Subcutaneous abdominal adipose tissue (tissue), 5 donors: Measurements from ENCODE around the gene STARD10.

Source experiments
- H3K27ac ChIP-seq: one replicate; pipeline ENCODE4 v1.7.0; 2013; ENCODE audit warnings: low read depth, mild to moderate bottlenecking, inconsistent platforms, low read length, moderate library complexity
- H3K27me3 ChIP-seq, 5 donors: one replicate each; pipeline ENCODE4 v1.7.0; 2013; ENCODE audit warnings: low read length in 5 of 5, inconsistent platforms in 1 of 5; ENCODE audit not compliant: control insufficient read depth in 5 of 5, insufficient read depth in 4 of 5
- H3K36me3 ChIP-seq, 5 donors: one replicate each; pipeline ENCODE4 v1.7.0; 2013; ENCODE audit warnings: low read length in 5 of 5; ENCODE audit not compliant: control insufficient read depth in 5 of 5, insufficient read depth in 5 of 5
- H3K4me1 ChIP-seq, 5 donors: one replicate each; pipeline ENCODE4 v1.7.0; 2013; ENCODE audit warnings: low read length in 5 of 5, mild to moderate bottlenecking in 3 of 5, moderate library complexity in 1 of 5; ENCODE audit not compliant: control insufficient read depth in 5 of 5, insufficient read depth in 5 of 5
- H3K4me3 ChIP-seq, 5 donors: one replicate each; pipeline ENCODE4 v1.7.0; 2013; ENCODE audit warnings: low read length in 5 of 5, low read depth in 1 of 5
- H3K9ac ChIP-seq, 5 donors: one replicate each; pipeline ENCODE4 v1.7.0; 2013; ENCODE audit warnings: low read length in 5 of 5, mild to moderate bottlenecking in 4 of 5, moderate library complexity in 3 of 5
- H3K9me3 ChIP-seq, 5 donors: one replicate each; pipeline ENCODE4 v1.7.0; 2013; ENCODE audit warnings: low read length in 5 of 5; ENCODE audit not compliant: control insufficient read depth in 5 of 5
- donor health status: healthy.
- donor health status: healthy.
- donor health status: healthy.
- donor health status: healthy.
- donor health status: healthy.

Gene STARD10

DNA sequence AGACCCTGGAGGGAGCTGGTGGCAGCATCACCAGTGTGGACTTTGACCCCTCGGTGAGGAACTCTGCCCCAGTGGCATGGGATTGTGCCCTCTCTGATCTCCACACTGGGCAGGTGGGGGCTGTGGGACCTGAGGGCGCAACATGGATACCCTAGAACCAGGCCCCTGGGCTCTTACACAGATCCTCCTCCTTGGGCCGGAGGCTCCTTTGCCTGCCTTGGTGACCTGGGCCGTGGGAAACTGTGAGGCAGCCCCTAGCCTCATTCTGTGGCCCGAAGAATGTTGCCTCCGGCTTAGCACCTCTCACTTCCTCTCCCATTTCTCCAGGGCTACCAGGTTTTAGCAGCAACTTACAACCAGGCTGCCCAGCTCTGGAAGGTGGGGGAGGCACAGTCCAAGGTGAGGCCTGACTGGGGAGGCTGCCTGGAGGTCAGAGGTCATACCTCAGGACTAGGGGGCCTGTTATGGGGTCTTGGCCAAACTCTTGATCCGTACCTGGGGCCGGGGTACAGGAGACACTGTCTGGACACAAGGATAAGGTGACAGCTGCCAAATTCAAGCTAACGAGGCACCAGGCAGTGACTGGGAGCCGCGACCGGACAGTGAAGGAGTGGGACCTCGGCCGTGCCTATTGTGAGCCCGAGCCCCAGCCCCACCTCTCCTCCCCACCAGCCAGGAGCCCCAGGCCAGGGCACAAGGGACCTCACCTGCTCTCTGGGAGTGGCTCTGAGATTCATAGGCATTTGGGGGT is 32.5 kb upstream of the STARD10 start:
- Histone ChIP-seq H3K9me3 (no peaks in the 10 kb centered on the region), H3K4me1 (peaks cover 5 to 34% (median 23%) of the 10 kb centered on the region in 5 donors), H3K4me3 (no peak overlapping the region), H3K36me3 (peaks cover 0 to 37% (median 3%) of the 10 kb centered on the region in 5 donors), H3K27me3 (no peaks in the 10 kb centered on the region), H3K27ac (peak overlapping the region; percentile 65), H3K9ac (no peak overlapping the region)

DNA sequence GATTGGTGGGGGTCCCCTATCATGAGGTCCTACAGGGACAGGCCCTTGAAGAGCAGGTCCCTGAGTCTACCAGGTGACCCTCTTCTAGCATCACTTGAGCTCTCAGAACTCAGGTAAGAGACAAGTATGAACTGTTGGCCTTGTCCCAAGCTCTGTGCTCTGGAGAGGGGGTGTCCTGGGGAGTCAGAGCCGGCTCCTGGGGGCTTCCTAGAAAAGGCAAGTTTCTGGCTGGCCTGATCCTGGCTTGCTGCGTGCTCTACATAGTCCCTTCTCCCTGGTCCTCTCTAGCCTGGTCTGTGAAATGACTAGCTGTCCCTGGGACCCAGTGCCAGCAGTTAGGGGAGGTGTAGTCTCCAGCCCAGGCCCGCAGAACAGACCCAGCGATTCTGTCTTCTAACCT is 31.8 kb upstream of the STARD10 start:
- Histone ChIP-seq H3K9ac (no peak overlapping the region), H3K27ac (no peak overlapping the region), H3K36me3 (peaks cover 0 to 41% (median 2%) of the 10 kb centered on the region in 5 donors), H3K27me3 (no peaks in the 10 kb centered on the region), H3K4me3 (no peak overlapping the region), H3K4me1 (peaks cover 5 to 36% (median 26%) of the 10 kb centered on the region in 5 donors), H3K9me3 (no peaks in the 10 kb centered on the region)

DNA sequence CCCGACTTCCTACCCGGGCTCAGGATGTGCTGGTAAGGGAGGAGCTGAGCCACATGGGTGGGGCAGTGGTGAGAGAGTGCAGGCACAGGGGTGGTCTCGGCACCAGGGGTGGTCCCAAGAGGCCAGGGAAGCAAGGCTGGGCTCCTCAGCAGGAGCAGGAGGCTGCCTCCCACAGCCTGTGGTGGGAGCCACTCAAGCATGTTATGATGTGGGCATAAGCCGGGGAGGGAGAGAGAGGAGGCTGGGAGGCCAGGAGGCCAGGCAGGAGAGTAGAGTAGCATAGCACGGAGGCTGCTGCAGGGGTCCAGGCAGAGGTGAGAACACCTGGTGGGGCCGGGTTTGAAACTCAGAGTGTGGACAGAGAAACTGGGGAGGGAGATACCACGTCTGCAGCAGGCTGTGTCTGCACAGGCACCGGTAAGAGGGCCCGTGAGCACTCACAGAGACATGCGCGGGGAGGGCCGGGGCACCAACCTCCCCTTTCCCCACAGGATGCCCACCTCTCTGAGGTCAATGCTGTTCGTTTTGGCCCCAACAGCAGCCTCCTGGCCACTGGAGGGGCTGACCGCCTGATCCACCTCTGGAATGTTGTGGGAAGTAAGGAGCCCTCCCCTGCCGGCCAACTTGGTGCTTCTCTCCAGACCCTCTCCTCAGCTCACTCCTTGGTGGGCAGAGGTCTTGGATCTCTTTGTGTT is 31.1 kb upstream of the STARD10 start:
- Histone ChIP-seq H3K9me3 (no peaks in the 10 kb centered on the region), H3K4me1 (peaks cover 5 to 36% (median 26%) of the 10 kb centered on the region in 5 donors), H3K27ac (no peak overlapping the region), H3K4me3 (no peak overlapping the region), H3K27me3 (no peaks in the 10 kb centered on the region), H3K9ac (no peak overlapping the region), H3K36me3 (peaks cover 0 to 38% (median 0%) of the 10 kb centered on the region in 5 donors)

DNA sequence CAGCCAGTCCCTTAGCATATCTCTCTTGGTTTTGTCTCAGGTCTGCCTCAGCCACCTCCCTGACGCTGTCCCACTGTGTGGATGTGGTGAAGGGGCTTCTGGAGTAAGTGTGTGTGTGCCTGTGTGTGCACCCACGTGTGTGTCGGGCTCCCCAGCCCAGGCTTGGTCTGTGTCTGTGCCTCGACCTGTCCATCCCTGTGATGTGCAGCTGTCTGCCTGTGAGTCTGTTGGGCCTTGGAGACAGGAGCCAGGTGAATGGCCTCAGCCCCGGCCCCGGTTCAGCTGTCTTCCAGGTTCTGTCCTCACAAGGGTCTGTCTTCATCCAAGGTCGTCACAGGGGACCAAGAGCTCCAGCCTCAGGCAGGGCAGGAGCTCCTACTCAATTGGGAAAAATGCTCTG is 30.2 kb upstream of the STARD10 start:
- Histone ChIP-seq H3K27ac (no peak overlapping the region), H3K9me3 (no peaks in the 10 kb centered on the region), H3K9ac (no peak overlapping the region), H3K4me3 (no peak overlapping the region), H3K27me3 (no peaks in the 10 kb centered on the region), H3K36me3 (peaks cover 0 to 40% (median 1%) of the 10 kb centered on the region in 5 donors), H3K4me1 (peaks cover 5 to 36% (median 26%) of the 10 kb centered on the region in 5 donors)

DNA sequence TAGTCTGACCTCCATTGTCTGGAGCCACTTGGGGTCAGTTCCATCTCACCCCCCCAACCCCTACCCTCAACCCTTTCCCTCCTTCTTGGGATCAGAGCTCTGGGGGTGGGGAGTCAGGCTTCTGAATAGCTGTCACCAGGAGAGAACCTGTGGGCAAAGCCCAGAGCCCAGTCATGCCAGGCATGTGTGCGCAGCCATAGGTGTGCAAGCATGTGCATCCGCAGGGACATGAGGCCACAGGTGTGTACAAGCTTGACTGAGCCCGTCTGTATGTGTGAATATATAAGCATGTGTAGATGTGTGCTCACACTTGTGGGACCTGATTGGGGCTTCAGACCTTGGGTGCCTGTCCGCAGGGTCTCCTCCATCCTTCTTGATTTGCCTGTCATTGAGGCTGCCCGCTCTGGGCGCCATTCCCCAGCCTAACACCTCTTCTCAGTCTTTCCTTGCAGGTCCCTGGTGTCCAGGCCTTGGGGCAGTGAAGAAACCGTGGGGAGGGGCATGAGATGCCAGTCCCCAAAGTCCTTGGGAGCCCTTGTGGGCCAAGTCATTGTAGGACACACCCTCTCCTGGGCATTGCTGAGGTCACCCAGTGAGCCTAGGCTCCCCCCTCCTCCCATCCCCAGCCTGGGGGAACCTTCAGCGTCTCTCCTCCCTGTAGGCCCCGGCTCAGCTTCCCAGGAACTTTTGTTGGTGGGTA is 29.4 kb upstream of the STARD10 start:
- no peaks in the 10 kb centered on the region for H3K9me3 ChIP-seq
- H3K27ac ChIP-seq = no peak overlapping the region
- peaks cover 2 to 28% (median 20%) of the 10 kb centered on the region in 5 donors for H3K4me1 ChIP-seq
- no peak overlapping the region for H3K9ac ChIP-seq
- H3K4me3 ChIP-seq = no peak overlapping the region
- peaks cover 0 to 44% (median 6%) of the 10 kb centered on the region in 5 donors for H3K36me3 ChIP-seq
- no peaks in the 10 kb centered on the region for H3K27me3 ChIP-seq

DNA sequence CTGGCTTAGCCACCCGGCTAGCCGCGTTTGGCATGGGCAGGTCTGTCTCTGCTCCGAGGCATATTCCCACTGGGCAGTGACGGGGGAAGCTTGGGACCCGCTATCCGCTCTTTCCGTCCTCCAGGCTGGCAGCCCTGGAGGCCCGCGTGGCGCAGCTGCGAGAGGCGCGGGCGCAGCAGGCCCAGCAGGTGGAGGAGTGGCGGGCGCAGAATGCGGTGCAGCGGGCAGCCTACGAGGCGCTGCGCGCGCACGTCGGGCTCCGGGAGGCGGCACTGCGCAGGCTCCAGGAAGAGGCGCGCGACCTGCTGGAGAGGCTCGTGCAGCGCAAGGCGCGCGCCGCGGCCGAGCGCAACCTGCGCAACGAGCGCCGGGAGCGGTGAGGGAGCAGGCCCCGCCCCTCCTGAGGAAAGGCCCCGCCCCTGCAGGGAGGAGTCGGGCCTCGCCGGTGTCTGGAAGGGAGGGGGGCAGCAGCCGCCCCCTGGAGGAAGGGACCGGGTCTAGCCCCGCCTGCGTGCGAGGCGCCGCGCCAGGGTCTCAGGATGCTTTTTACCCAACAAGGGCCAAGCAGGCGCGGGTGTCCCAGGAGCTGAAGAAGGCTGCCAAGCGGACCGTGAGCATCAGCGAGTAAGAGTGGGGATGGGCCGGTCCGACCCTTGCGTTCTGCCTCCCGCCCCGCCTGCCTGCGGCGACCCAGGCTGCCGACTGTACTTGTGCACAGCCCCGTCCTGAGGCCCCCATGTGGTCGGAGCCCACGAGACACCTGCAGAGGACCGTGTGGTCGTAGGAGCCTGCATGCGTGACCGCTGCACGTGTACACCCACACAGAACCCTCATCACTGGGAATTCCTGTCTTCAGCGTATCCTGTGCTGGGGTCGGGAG is 28.3 kb upstream of the STARD10 start:
- peak overlapping the region in 4 of 5 donors; percentile 65 to 75 (median 70) for H3K4me3 ChIP-seq

DNA sequence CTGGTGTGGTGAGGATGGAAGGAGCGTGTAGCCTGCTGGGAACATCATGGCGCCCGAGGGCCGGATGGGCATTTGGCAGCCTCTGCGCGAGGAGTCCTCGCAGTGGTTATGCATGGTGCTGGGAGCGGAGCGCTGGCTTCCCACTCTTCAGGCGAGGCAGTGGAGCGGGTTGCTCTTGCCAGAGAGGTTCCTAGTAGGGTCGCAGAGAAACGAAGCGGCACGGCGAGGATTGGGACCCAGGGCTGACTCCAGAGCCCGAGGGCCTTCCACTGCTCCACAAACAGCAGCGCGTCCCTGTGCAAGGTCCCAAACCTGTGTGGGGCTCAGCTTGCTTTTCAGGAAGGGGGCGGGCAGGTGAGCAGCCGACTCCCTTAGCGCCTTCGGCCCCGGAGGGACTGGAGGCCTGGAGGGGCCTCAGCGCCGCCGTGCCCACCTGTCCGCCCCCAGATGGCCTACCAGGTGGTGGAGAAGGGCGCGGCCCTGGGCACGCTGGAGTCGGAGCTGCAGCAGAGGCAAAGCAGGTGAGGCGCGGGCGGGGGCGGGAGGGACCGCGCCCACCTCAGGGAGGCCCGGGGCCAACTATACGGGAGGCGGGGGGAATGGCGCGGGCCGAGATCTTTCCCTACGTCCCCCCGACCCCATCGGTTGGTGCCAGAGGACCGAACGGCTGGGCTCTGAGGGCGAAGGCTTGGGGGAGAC is 27.5 kb upstream of the STARD10 start:
- peaks cover 0 to 50% (median 11%) of the 10 kb centered on the region in 5 donors for H3K36me3 ChIP-seq

More for the DNA sequence above, 28.3 kb upstream of the STARD10 start:
- Histone ChIP-seq H3K9me3 (no peaks in the 10 kb centered on the region), H3K9ac (peak overlapping the region in 3 of 5 donors; percentile 61 to 67 (median 66)), H3K27ac (no peak overlapping the region), H3K27me3 (no peaks in the 10 kb centered on the region), H3K36me3 (peaks cover 0 to 54% (median 11%) of the 10 kb centered on the region in 5 donors), H3K4me1 (peaks cover 0 to 18% (median 14%) of the 10 kb centered on the region in 5 donors)

DNA sequence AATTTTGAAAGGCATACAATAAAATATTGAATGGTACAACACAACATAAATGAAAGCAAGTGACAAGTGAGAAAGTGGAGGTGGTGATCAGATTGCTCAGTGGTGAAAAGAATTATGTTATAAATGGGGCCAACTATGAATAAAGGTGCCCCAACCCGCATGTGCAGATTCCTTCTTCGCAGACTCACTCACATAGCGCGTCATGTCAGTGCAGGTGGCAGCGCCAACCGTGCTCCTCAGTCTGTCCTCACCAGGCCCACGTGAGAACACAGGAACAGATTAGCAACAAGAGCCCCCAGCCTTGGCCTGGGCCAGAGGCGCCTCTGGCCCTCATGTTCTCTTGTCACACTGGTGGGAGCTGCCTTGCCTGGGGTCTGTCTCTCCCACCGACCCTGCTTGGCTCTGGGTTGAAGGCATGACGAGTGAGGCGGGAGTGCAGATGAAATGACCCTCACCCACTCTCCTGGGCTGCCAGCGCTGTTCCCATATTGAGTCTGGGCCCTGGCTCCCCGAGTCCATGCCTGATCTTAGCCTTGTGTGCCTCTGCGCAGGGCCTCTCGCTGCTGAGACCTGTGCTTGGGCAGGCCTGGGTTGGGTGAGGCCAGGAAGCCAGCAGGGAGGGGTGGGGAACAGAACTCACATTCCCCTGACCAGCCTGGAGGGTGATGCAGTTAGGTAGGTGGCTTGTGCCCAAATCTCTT is 26.7 kb upstream of the STARD10 start:
- no peaks in the 10 kb centered on the region for H3K27me3 ChIP-seq
- H3K9ac ChIP-seq = no peak overlapping the region
- H3K4me1 ChIP-seq = peaks cover 0 to 25% (median 15%) of the 10 kb centered on the region in 5 donors
- no peak overlapping the region for H3K27ac ChIP-seq
- peaks cover 0 to 45% (median 11%) of the 10 kb centered on the region in 5 donors for H3K36me3 ChIP-seq
- H3K9me3 ChIP-seq = no peaks in the 10 kb centered on the region
- H3K4me3 ChIP-seq = no peak overlapping the region

More for the DNA sequence above, 27.5 kb upstream of the STARD10 start:
- Histone ChIP-seq H3K9me3 (no peaks in the 10 kb centered on the region), H3K27me3 (no peaks in the 10 kb centered on the region), H3K9ac (peak overlapping the region in 3 of 5 donors; percentile 61 to 67 (median 66)), H3K27ac (no peak overlapping the region), H3K4me3 (peak overlapping the region in 4 of 5 donors; percentile 65 to 75 (median 70)), H3K4me1 (peaks cover 0 to 19% (median 15%) of the 10 kb centered on the region in 5 donors)
